ENCODE measurements around the gene VEGFB.

Gene VEGFB

GRCh38 chr11:64192434-64192833 is 42.0 kb upstream of the VEGFB start:
- DNase-seq (ENCODE audit: extremely low spot score), result no peak
- TF ChIP-seq NFRKB (IDR thresholded peaks at IDR 0.05), result no peak
- TF ChIP-seq ARNT (IDR thresholded peaks at IDR 0.05), result no peak
- no peak for TF ChIP-seq CTBP1 (IDR thresholded peaks at IDR 0.05; ENCODE audit: borderline replicate concordance)
- TF ChIP-seq SP1 (IDR thresholded peaks at IDR 0.05), result no peak
- TF ChIP-seq TARDBP (IDR thresholded peaks at IDR 0.05), result no peak
- CTCF ChIA-PET, result interaction anchor here (0.6 kb wide), 1 partner anchor 45 kb away, joined by 3 read pairs; no protein-coding TSS in a partner anchor
- POLR2A ChIA-PET, result no interaction called here

- TF ChIP-seq SP1 (IDR thresholded peaks at IDR 0.05) (no peak), FOXM1 (IDR thresholded peaks at IDR 0.05; ENCODE audit: borderline replicate concordance) (no peak), FOXK2 (IDR thresholded peaks at IDR 0.05) (no peak), FOXA1 (IDR thresholded peaks at IDR 0.05) (no peak), ZNF384 (IDR thresholded peaks at IDR 0.05) (no peak), SUZ12 (IDR thresholded peaks at IDR 0.05) (no peak), ELF4 (IDR thresholded peaks at IDR 0.05) (no peak), LEF1 (IDR thresholded peaks at IDR 0.05; ENCODE audit: borderline replicate concordance) (no peak), ARNT (IDR thresholded peaks at IDR 0.05) (no peak), HDGF (IDR thresholded peaks at IDR 0.05; ENCODE audit: borderline replicate concordance) (no peak), NFRKB (IDR thresholded peaks at IDR 0.05) (no peak), BHLHE40 (IDR thresholded peaks at IDR 0.05; ENCODE audit: borderline replicate concordance) (no peak), CTBP1 (IDR thresholded peaks at IDR 0.05; ENCODE audit: borderline replicate concordance) (no peak), L3MBTL2 (conservative IDR thresholded peaks at IDR 0.05) (no peak), TARDBP (IDR thresholded peaks at IDR 0.05) (no peak), PKNOX1 (IDR thresholded peaks at IDR 0.05) (no peak)
- CTCF ChIA-PET, result no interaction called here
- no peak for DNase-seq (ENCODE audit: extremely low spot score)
- POLR2A ChIA-PET, result interaction anchor here (2.1 kb wide), 1 partner anchor 11 kb away, joined by 9 read pairs; the partner anchor contains the start of gene STIP1
These were observed 37.8 kb upstream of the VEGFB start for GRCh38 chr11:64196626-64197025.

GRCh38 chr11:64198511-64198910 is 35.9 kb upstream of the VEGFB start:
- ChIA-PET POLR2A (no interaction called here), CTCF (no interaction called here)
- TF ChIP-seq HDGF (IDR thresholded peaks at IDR 0.05; ENCODE audit: borderline replicate concordance) (no peak), ELF4 (IDR thresholded peaks at IDR 0.05) (no peak)
- no peak for DNase-seq (ENCODE audit: extremely low spot score)

GRCh38 chr11:64201543-64201942 is 32.8 kb upstream of the VEGFB start:
- no peak for DNase-seq (ENCODE audit: extremely low spot score)
- no peak for TF ChIP-seq PKNOX1 (IDR thresholded peaks at IDR 0.05)
- TF ChIP-seq FOXK2 (IDR thresholded peaks at IDR 0.05), result no peak
- no peak for TF ChIP-seq TARDBP (IDR thresholded peaks at IDR 0.05)
- no peak for TF ChIP-seq ARNT (IDR thresholded peaks at IDR 0.05)
- no peak for TF ChIP-seq LEF1 (IDR thresholded peaks at IDR 0.05; ENCODE audit: borderline replicate concordance)
- no peak for TF ChIP-seq NFRKB (IDR thresholded peaks at IDR 0.05)
- no peak for TF ChIP-seq HDGF (IDR thresholded peaks at IDR 0.05; ENCODE audit: borderline replicate concordance)
- TF ChIP-seq BHLHE40 (IDR thresholded peaks at IDR 0.05; ENCODE audit: borderline replicate concordance), result no peak
- TF ChIP-seq CTBP1 (IDR thresholded peaks at IDR 0.05; ENCODE audit: borderline replicate concordance), result no peak
- TF ChIP-seq SP1 (IDR thresholded peaks at IDR 0.05), result no peak
- no peak for TF ChIP-seq L3MBTL2 (conservative IDR thresholded peaks at IDR 0.05)
- no peak for TF ChIP-seq SUZ12 (IDR thresholded peaks at IDR 0.05)
- no peak for TF ChIP-seq ELF4 (IDR thresholded peaks at IDR 0.05)
- CTCF ChIA-PET, result interaction anchor here (0.6 kb wide), 1 partner anchor 140 kb away, joined by 3 read pairs; no protein-coding TSS in a partner anchor
- POLR2A ChIA-PET, result interaction anchor here (0.6 to 2.0 kb wide), 3 partner anchors 14 to 68 kb away, joined by 3 to 9 read pairs (median 4); partner anchors contain the start of gene STIP1

GRCh38 chr11:64202992-64203391 is 31.4 kb upstream of the VEGFB start:
- CTCF ChIA-PET, result no interaction called here

More at GRCh38 chr11:64202992-64203391, 31.4 kb upstream of the VEGFB start:
- no peak for TF ChIP-seq L3MBTL2 (conservative IDR thresholded peaks at IDR 0.05)
- TF ChIP-seq CTBP1 (IDR thresholded peaks at IDR 0.05; ENCODE audit: borderline replicate concordance), result no peak
- no peak for TF ChIP-seq LEF1 (IDR thresholded peaks at IDR 0.05; ENCODE audit: borderline replicate concordance)
- TF ChIP-seq FOXM1 (IDR thresholded peaks at IDR 0.05; ENCODE audit: borderline replicate concordance), result no peak
- no peak for TF ChIP-seq NFRKB (IDR thresholded peaks at IDR 0.05)
- no peak for TF ChIP-seq FOXA1 (IDR thresholded peaks at IDR 0.05)
- no peak for TF ChIP-seq TARDBP (IDR thresholded peaks at IDR 0.05)
- TF ChIP-seq HDGF (IDR thresholded peaks at IDR 0.05; ENCODE audit: borderline replicate concordance), result no peak
- no peak for TF ChIP-seq FOXK2 (IDR thresholded peaks at IDR 0.05)
- no peak for TF ChIP-seq SUZ12 (IDR thresholded peaks at IDR 0.05)
- no peak for TF ChIP-seq ELF4 (IDR thresholded peaks at IDR 0.05)
- no peak for TF ChIP-seq BHLHE40 (IDR thresholded peaks at IDR 0.05; ENCODE audit: borderline replicate concordance)
- TF ChIP-seq PKNOX1 (IDR thresholded peaks at IDR 0.05), result no peak
- DNase-seq (ENCODE audit: extremely low spot score), result no peak
- POLR2A ChIA-PET, result interaction anchor here (0.7 to 1.4 kb wide), 2 partner anchors 18 to 21 kb away, joined by 3 to 4 read pairs; no protein-coding TSS in a partner anchor
